Vagina (tissue), 2 donors: Measurements from ENCODE around the gene MTA2. TPM values are rescaled to one million over a fixed set of nuclear protein-coding genes. Genes with fewer than 3 reads are reported as not detected.
A peak's percentile ranks its signal among the peaks of the same experiment; 100 is the strongest.

Source experiments
- DNase-seq, 2 donors: peaks; one replicate each; pipeline ENCODE4 v3.0.0-alpha.2; 2017; ENCODE audit errors: extremely low spot score in 2 of 2
- H3K27ac ChIP-seq: fragments of 200-600 bp; sonication (generic); one replicate; pipeline ENCODE4 v1.5.1; 2019
- H3K27me3 ChIP-seq: fragments of 200-600 bp; sonication (generic); one replicate; pipeline ENCODE4 v1.5.1; 2019
- H3K36me3 ChIP-seq, 2 donors: fragments of 200-600 bp; sonication (generic); one replicate each; pipeline ENCODE4 v1.5.1; 2017 to 2019
- H3K4me1 ChIP-seq: fragments of 200-600 bp; sonication (generic); one replicate; pipeline ENCODE4 v1.5.1; 2019
- H3K4me3 ChIP-seq, 2 donors: fragments of 200-600 bp; sonication (generic); 1 replicate in 1 of 2; 2 replicates in 1 of 2; pipeline ENCODE4 v1.5.1; 2016 to 2019
- H3K9me3 ChIP-seq: fragments of 200-600 bp; sonication (generic); one replicate; pipeline ENCODE4 v1.5.1; 2019
- CTCF ChIP-seq, 3 experiments: fragments of 450-650 bp in 2 of 3; fragments of 200-600 bp in 1 of 3; sonication (generic) in 1 of 3; IDR thresholded peaks; one replicate each; pipeline ENCODE4 v1.5.1; 2017 to 2019; ENCODE audit warnings: antibody characterized with exemption in 3 of 3, mild to moderate bottlenecking in 2 of 3, moderate library complexity in 2 of 3
- POLR2A ChIP-seq, 2 donors: fragments of 450-650 bp; IDR thresholded peaks; one replicate each; pipeline ENCODE4 v1.6.1; 2017; ENCODE audit warnings: antibody characterized with exemption in 2 of 2, mild to moderate bottlenecking in 2 of 2, moderate library complexity in 2 of 2
- POLR2AphosphoS5 ChIP-seq, 2 donors: sonication (generic); formaldehyde crosslinking; IDR thresholded peaks; one replicate each; pipeline ENCODE4 v1.9.0; 2017; ENCODE audit warnings: antibody characterized with exemption in 2 of 2, mild to moderate bottlenecking in 2 of 2, low read depth in 1 of 2; ENCODE audit not compliant: insufficient read depth in 1 of 2
- intact Hi-C: fragments of 100-400 bp; cut with DNase I; formaldehyde crosslinking; loops from one replicate; pipeline ENCODE4 v1.15.1; 2023
- total RNA-seq: library from RNA; depleted of rRNA; stranded (reverse); fragments of >200 nt; gene quantifications from one replicate; pipeline ENCODE4 v1.2.3, GENCODE V29; 2016

MTA2 gene
- total RNA-seq, 1 donor from 2014 or later: 96.3 TPM

- DNase-seq: no peak
- Histone ChIP-seq H3K36me3 (peaks cover 0 to 13% of the 10 kb centered on the region in 2 donors), H3K27ac (peak overlapping the region; percentile 97), H3K27me3 (no peaks in the 10 kb centered on the region), H3K4me1 (peaks cover 30% of the 10 kb centered on the region), H3K9me3 (no peaks in the 10 kb centered on the region), H3K4me3 (no peak overlapping the region)
- TF ChIP-seq POLR2AphosphoS5 (IDR thresholded peaks at IDR 0.05; ENCODE audit: insufficient read depth in 1 of 2, low read depth in 1 of 2): no peak
- intact Hi-C loops: no loop called here
These were observed 2.2 kb upstream of the MTA2 start for GRCh38 chr11:62603776-62604299.

- no peaks in the 10 kb centered on the region for H3K9me3 ChIP-seq
- H3K36me3 ChIP-seq: peaks cover 0 to 17% of the 10 kb centered on the region in 2 donors
- H3K27me3 ChIP-seq: no peaks in the 10 kb centered on the region
- intact Hi-C loops: no loop called here
- peaks cover 37% of the 10 kb centered on the region for H3K4me1 ChIP-seq
- no peak for DNase-seq
- peak overlapping the region; percentile 97 for H3K27ac ChIP-seq
- TF ChIP-seq POLR2A (IDR thresholded peaks at IDR 0.05) (no peak), CTCF (IDR thresholded peaks at IDR 0.05) (no peak), POLR2AphosphoS5 (IDR thresholded peaks at IDR 0.05; ENCODE audit: insufficient read depth in 1 of 2, low read depth in 1 of 2) (no peak)
- peak overlapping the region; percentile 73 to 94 for H3K4me3 ChIP-seq
These were observed 1.4 kb upstream of the MTA2 start for GRCh38 chr11:62603072-62603408.

DNA sequence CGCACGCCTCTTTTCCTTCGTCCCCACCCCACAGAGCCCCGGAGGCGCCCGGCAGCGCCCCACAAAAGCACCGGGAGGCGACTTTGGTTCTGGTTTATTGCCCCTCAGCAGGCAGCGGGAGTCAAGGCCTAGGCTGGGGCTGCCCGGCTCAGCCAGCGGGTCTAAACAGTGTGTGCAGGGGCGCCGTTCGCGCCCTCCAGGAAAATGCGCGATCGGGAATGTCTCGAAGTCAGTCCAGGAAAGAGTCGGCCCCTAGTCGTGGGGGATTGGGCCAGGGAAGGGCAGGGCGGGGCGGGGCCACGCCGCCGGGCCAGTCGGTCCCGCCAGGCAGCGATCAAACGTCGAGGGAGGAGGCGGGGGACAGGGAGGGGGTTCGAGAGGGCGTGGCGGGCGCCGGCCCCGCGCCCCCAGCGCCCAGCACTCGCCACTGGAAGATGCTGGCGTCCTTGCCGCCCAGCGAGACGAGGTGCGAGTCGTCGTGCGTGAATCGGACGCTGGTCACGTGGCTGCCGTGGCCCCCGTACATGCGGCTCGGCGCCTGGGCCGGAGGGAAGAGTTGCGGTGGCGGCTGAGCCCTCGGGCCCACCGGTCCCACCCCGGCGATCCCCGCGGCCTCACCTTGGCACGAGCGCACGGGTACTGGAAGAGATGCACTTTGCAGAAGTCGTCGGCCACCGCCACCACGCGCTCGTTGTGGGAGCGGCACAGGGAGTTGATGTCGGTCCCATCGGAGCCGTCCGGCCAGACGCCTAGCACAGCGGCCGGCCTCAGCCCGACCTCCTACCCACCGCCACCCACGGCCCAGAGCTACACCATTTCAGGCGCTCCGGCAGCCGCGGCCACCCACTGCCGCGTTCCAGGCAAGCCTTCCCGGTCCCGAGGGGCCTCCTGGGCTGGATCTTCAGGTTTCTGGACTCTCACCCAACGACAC is 741 bp upstream of the MTA2 start:
- no peak for DNase-seq
- no peaks in the 10 kb centered on the region for H3K27me3 ChIP-seq
- H3K27ac ChIP-seq: peak overlapping the region; percentile 97
- H3K36me3 ChIP-seq: peaks cover 0 to 23% of the 10 kb centered on the region in 2 donors
- no peak for TF ChIP-seq POLR2A (IDR thresholded peaks at IDR 0.05)
- TF ChIP-seq POLR2AphosphoS5 (IDR thresholded peaks at IDR 0.05; ENCODE audit: insufficient read depth in 1 of 2, low read depth in 1 of 2): peak in 1 of 2 donors; percentile 59
- H3K9me3 ChIP-seq: no peaks in the 10 kb centered on the region
- H3K4me3 ChIP-seq: peak overlapping the region; percentile 73 to 94
- intact Hi-C loops: no loop called here
- H3K4me1 ChIP-seq: peaks cover 37% of the 10 kb centered on the region

DNA sequence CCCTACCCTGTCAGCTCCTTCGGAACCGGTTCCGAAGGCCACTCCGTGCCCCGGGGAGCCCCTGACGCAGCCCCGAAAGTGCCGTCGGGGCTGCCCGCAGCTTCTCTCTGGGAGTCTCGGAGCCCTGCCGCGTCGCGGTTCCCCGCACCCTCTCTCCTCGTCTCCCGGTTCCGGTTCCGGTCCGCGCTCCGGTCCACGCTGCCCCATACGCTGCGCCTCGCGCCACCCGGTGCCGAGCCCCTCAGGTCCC is 618 bp downstream of the MTA2 start:
- Histone ChIP-seq H3K27me3 (no peaks in the 10 kb centered on the region), H3K9me3 (no peaks in the 10 kb centered on the region), H3K4me3 (peak overlapping the region; percentile 73 to 94), H3K4me1 (peaks cover 37% of the 10 kb centered on the region), H3K36me3 (peaks cover 0 to 29% of the 10 kb centered on the region in 2 donors), H3K27ac (peak overlapping the region; percentile 97)
- TF ChIP-seq POLR2A (IDR thresholded peaks at IDR 0.05) (no peak), POLR2AphosphoS5 (IDR thresholded peaks at IDR 0.05; ENCODE audit: insufficient read depth in 1 of 2, low read depth in 1 of 2) (no peak), CTCF (IDR thresholded peaks at IDR 0.05) (no peak)
- intact Hi-C loops: no loop called here
- no peak for DNase-seq

GRCh38 chr11:62600367-62601121 is 1.1 kb downstream of the MTA2 start:
- no peak for DNase-seq
- Histone ChIP-seq H3K27ac (peak overlapping the region; percentile 97), H3K4me1 (peaks cover 37% of the 10 kb centered on the region), H3K36me3 (peaks cover 0 to 30% of the 10 kb centered on the region in 2 donors), H3K9me3 (no peaks in the 10 kb centered on the region), H3K27me3 (no peaks in the 10 kb centered on the region), H3K4me3 (peak overlapping the region; percentile 73 to 94)
- TF ChIP-seq POLR2A (IDR thresholded peaks at IDR 0.05): no peak
- no peak for TF ChIP-seq POLR2AphosphoS5 (IDR thresholded peaks at IDR 0.05; ENCODE audit: insufficient read depth in 1 of 2, low read depth in 1 of 2)
- TF ChIP-seq CTCF (IDR thresholded peaks at IDR 0.05): no peak
- intact Hi-C loops: no loop called here
